Muscle of leg (tissue), 11 donors: ENCODE measurements around the gene DMPK. TPM values are rescaled to one million over a fixed set of nuclear protein-coding genes. Genes with fewer than 3 reads are reported as not detected.
"Not testable (repeated sequence)": the region's sequence is repeated elsewhere in the genome, so short reads cannot be mapped to it uniquely, and the experiment has no call there.

ENCODE experiments used
- DNase-seq: peaks from one replicate; pipeline ENCODE4 v3.0.0; 2013
- H3K27ac ChIP-seq: one replicate; pipeline ENCODE4 v1.5.1; 2013; ENCODE audit warnings: mild to moderate bottlenecking, low read length, control low read depth
- H3K27me3 ChIP-seq: one replicate; pipeline ENCODE4 v1.6.1; 2013; ENCODE audit warnings: low read length; ENCODE audit not compliant: control insufficient read depth, insufficient read depth
- H3K36me3 ChIP-seq: one replicate; pipeline ENCODE4 v1.6.1; 2013; ENCODE audit warnings: low read length; ENCODE audit not compliant: control insufficient read depth, insufficient read depth
- H3K4me1 ChIP-seq: one replicate; pipeline ENCODE4 v1.6.1; 2013; ENCODE audit warnings: low read length; ENCODE audit not compliant: control insufficient read depth, insufficient read depth
- H3K4me3 ChIP-seq: one replicate; pipeline ENCODE4 v1.5.1; 2013; ENCODE audit warnings: low read length, control low read depth
- H3K9me3 ChIP-seq: replicated peaks from 2 replicates; pipeline ENCODE4 v1.6.1; 2013; ENCODE audit warnings: low read depth, low read length; ENCODE audit not compliant: control insufficient read depth
- WGBS: methylation state at CpG from one replicate; pipeline ENCODE4 v1.1.5; 2013; ENCODE audit warnings: missing lambda C conversion rate; ENCODE audit not compliant: insufficient coverage; 5-methylcytosine and 5-hydroxymethylcytosine counted together
- polyA plus RNA-seq, 8 donors: library from polyadenylated mRNA; unstranded; fragments of 120-200 nt; gene quantifications; one replicate each; pipeline versions ENCODE4 v1.2.1 to v1.2.3, GENCODE V29; 2013; ENCODE audit warnings: inconsistent platforms in 1 of 8, low replicate concordance in 1 of 8; ENCODE audit not compliant: insufficient read length in 8 of 8, insufficient read depth in 1 of 8
- total RNA-seq: library from RNA; stranded (reverse); fragments of 120-200 nt; gene quantifications from one replicate; pipeline ENCODE4 v1.2.4, GENCODE V29; 2013

Gene DMPK
- total and polyA plus RNA-seq, 9 donors, result 158 to 390 (median 318) TPM

DNA sequence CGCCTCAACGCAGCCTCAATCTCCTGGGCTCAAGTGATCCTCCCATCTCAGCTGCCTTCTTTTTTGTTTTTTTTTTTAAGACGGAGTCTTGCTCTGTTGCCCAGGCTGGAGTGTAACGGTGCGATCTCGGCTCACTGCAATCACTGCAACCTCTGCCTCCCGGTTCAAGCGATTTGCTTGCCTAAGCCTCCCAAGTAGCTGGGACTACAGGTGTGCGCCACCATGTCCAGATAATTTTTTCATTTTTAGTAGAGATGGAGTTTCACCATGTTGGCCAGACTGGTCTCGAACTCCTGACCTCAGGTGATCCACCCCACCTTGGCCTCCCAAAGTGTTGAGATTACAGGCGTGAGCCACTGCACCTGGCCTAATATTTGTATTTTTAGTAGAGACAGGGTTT is 62.2 kb downstream of the DMPK start:
- not testable (repeated sequence) for H3K4me3 ChIP-seq, H3K9me3 ChIP-seq, H3K27me3 ChIP-seq, H3K27ac ChIP-seq, H3K4me1 ChIP-seq, DNase-seq
- 93% methylated on average over 6 of the region's 11 CpGs for WGBS
- peaks cover 10% of the 10 kb centered on the region for H3K36me3 ChIP-seq

Other genes with a start within 250 kb of the DMPK start
- 3.2 TPM for gene OPA3, start 197.7 kb downstream of the DMPK start, total RNA-seq
- 1 to 10 TPM; 5.6 to 8.6 (median 7.3) TPM for gene OPA3, start 197.7 kb downstream of the DMPK start, polyA plus RNA-seq
- 0.44 TPM for gene GPR4, start 180.3 kb downstream of the DMPK start, total RNA-seq
- gene GPR4, start 180.3 kb downstream of the DMPK start, polyA plus RNA-seq, result 1 to 10 TPM; 1.5 to 3.2 (median 2.2) TPM
- 8.2 TPM for gene EML2, start 143.1 kb downstream of the DMPK start, total RNA-seq
- 10 to 100 TPM in 5 of 8 donors, 1 to 10 TPM in 3; 7.9 to 13.2 (median 11.2) TPM for gene EML2, start 143.1 kb downstream of the DMPK start, polyA plus RNA-seq
- 0.09 TPM for gene GIPR, start 114.3 kb downstream of the DMPK start, total RNA-seq
- 1 to 10 TPM in 1 of 8 donors, under 1 TPM in 6, not detected in 1; 0.04 to 1.8 (median 0.32) TPM for gene GIPR, start 114.3 kb downstream of the DMPK start, polyA plus RNA-seq
- 446 TPM for gene SNRPD2, start 90.5 kb downstream of the DMPK start, total RNA-seq
- gene SNRPD2, start 90.5 kb downstream of the DMPK start, polyA plus RNA-seq, result 100 to 1,000 TPM; 253 to 349 (median 288) TPM
- gene QPCTL, start 89.8 kb downstream of the DMPK start, total RNA-seq, result 2.2 TPM
- gene QPCTL, start 89.8 kb downstream of the DMPK start, polyA plus RNA-seq, result 1 to 10 TPM; 2.8 to 6.8 (median 3.9) TPM
- gene FBXO46, start 51.6 kb downstream of the DMPK start, total RNA-seq, result 7.3 TPM
- 10 to 100 TPM in 6 of 8 donors, 1 to 10 TPM in 2; 7.5 to 16.1 (median 12.7) TPM for gene FBXO46, start 51.6 kb downstream of the DMPK start, polyA plus RNA-seq
- not detected for gene MEIOSIN, start 49.1 kb downstream of the DMPK start, total RNA-seq
- under 1 TPM in 1 of 8 donors, not detected in 7; 0.04 TPM for gene MEIOSIN, start 49.1 kb downstream of the DMPK start, polyA plus RNA-seq
- 14.9 TPM for gene SIX5, start 13.2 kb downstream of the DMPK start, total RNA-seq
- 10 to 100 TPM; 16.7 to 31.9 (median 25.3) TPM for gene SIX5, start 13.2 kb downstream of the DMPK start, polyA plus RNA-seq
- 29.1 TPM for gene DMWD, start 10.4 kb upstream of the DMPK start, total RNA-seq
- 10 to 100 TPM; 32.6 to 57.1 (median 45.0) TPM for gene DMWD, start 10.4 kb upstream of the DMPK start, polyA plus RNA-seq
- gene RSPH6A, start 32.8 kb upstream of the DMPK start, total RNA-seq, result 0.09 TPM
- gene RSPH6A, start 32.8 kb upstream of the DMPK start, polyA plus RNA-seq, result under 1 TPM in 2 of 8 donors, not detected in 6; 0.05 to 0.11 TPM
- 25.8 TPM for gene SYMPK, start 80.7 kb upstream of the DMPK start, total RNA-seq
- gene SYMPK, start 80.7 kb upstream of the DMPK start, polyA plus RNA-seq, result 10 to 100 TPM; 32.5 to 44.0 (median 38.8) TPM
- not detected for gene FOXA3, start 81.8 kb upstream of the DMPK start, total RNA-seq
- under 1 TPM in 3 of 8 donors, not detected in 5; 0.09 to 0.41 (median 0.12) TPM for gene FOXA3, start 81.8 kb upstream of the DMPK start, polyA plus RNA-seq
- 17.5 TPM for gene IRF2BP1, start 103.7 kb upstream of the DMPK start, total RNA-seq
- gene IRF2BP1, start 103.7 kb upstream of the DMPK start, polyA plus RNA-seq, result 10 to 100 TPM; 16.4 to 21.8 (median 19.4) TPM
- 1.3 TPM for gene MYPOP, start 120.1 kb upstream of the DMPK start, total RNA-seq
- 1 to 10 TPM; 3.4 to 5.5 (median 4.2) TPM for gene MYPOP, start 120.1 kb upstream of the DMPK start, polyA plus RNA-seq
- not detected for gene NANOS2, start 132.3 kb upstream of the DMPK start, total RNA-seq
- gene NANOS2, start 132.3 kb upstream of the DMPK start, polyA plus RNA-seq, result not detected
- gene NOVA2, start 191.4 kb upstream of the DMPK start, total RNA-seq, result 0.98 TPM
- gene NOVA2, start 191.4 kb upstream of the DMPK start, polyA plus RNA-seq, result 1 to 10 TPM; 2.6 to 5.3 (median 3.9) TPM
- gene CCDC61, start 213.0 kb upstream of the DMPK start, total RNA-seq, result 6.1 TPM
- gene CCDC61, start 213.0 kb upstream of the DMPK start, polyA plus RNA-seq, result 1 to 10 TPM; 6.2 to 9.0 (median 7.0) TPM
- gene PGLYRP1, start 240.6 kb upstream of the DMPK start, total RNA-seq, result 0.27 TPM
- gene PGLYRP1, start 240.6 kb upstream of the DMPK start, polyA plus RNA-seq, result 1 to 10 TPM in 2 of 8 donors, under 1 TPM in 6; 0.60 to 2.3 (median 0.66) TPM